DOHH2 (cell line): ENCODE results near the gene SUCLA2.

ENCODE experiments used
- H3F3A ChIP-seq: fragments of 200-600 bp; sonication (generic), shearing (Covaris generic); 2 replicates; pipeline ENCODE4 v1.6.0; 2016; ENCODE audit warnings: antibody characterized with exemption, mild to moderate bottlenecking; ENCODE audit not compliant: control insufficient read depth, insufficient read depth
- H3K27ac ChIP-seq: fragments of 200-600 bp; sonication (generic); 2 replicates; pipeline ENCODE4 v1.5.1; 2014; ENCODE audit warnings: low read depth, mild to moderate bottlenecking, low read length, moderate library complexity
- H3K27me3 ChIP-seq: fragments of 200-600 bp; sonication (generic); 2 replicates; pipeline ENCODE4 v1.6.1; 2014; ENCODE audit warnings: mild to moderate bottlenecking, low read length, mixed read lengths; ENCODE audit not compliant: control insufficient read depth
- H3K36me3 ChIP-seq: fragments of 200-600 bp; sonication (generic); 2 replicates; pipeline ENCODE4 v1.6.1; 2014; ENCODE audit warnings: mild to moderate bottlenecking, low read length, moderate library complexity, mixed read lengths; ENCODE audit not compliant: control insufficient read depth
- H3K4me1 ChIP-seq: fragments of 200-600 bp; sonication (generic); 2 replicates; pipeline ENCODE4 v1.6.1; 2014; ENCODE audit warnings: mild to moderate bottlenecking, low read length, mixed read lengths; ENCODE audit not compliant: control insufficient read depth
- H3K4me2 ChIP-seq: fragments of 200-600 bp; sonication (generic); 2 replicates; pipeline ENCODE4 v1.6.0; 2014; ENCODE audit warnings: mild to moderate bottlenecking, low read length, moderate library complexity
- H3K4me3 ChIP-seq: fragments of 200-600 bp; sonication (generic); 2 replicates; pipeline ENCODE4 v1.5.1; 2014; ENCODE audit warnings: mild to moderate bottlenecking, low read length, mixed read lengths
- H3K79me2 ChIP-seq: fragments of 200-600 bp; sonication (generic); 2 replicates; pipeline ENCODE4 v1.6.1; 2014; ENCODE audit warnings: mild to moderate bottlenecking, low read length, mixed read lengths; ENCODE audit not compliant: control insufficient read depth
- H3K9me2 ChIP-seq: fragments of 200-600 bp; sonication (generic); replicated peaks from 2 replicates; pipeline ENCODE4 v1.6.1; 2014; ENCODE audit warnings: mild to moderate bottlenecking, low read length, mixed read lengths; ENCODE audit not compliant: control insufficient read depth
- H3K9me3 ChIP-seq: fragments of 200-600 bp; sonication (generic); 2 replicates; pipeline ENCODE4 v1.6.1; 2014; ENCODE audit warnings: antibody characterized with exemption, low read length, mixed read lengths; ENCODE audit not compliant: control insufficient read depth, insufficient read depth
- H4K20me1 ChIP-seq: fragments of 200-600 bp; sonication (generic); 2 replicates; pipeline ENCODE4 v1.6.0; 2014; ENCODE audit warnings: low read depth, mild to moderate bottlenecking, antibody characterized with exemption, low read length, moderate library complexity; ENCODE audit not compliant: control insufficient read depth, insufficient read depth
- EZH2phosphoT487 ChIP-seq: fragments of 200-600 bp; sonication (generic); IDR thresholded peaks from 2 replicates; pipeline ENCODE4 v1.6.1; 2017; ENCODE audit warnings: borderline replicate concordance, mild to moderate bottlenecking, antibody characterized with exemption, low read length, moderate library complexity, mixed read lengths
- TF ChIP-seq, protein P1 (sequence below): fragments of 200-600 bp; sonication (generic); IDR thresholded peaks from one replicate; pipeline ENCODE4 v1.5.1; 2014; ENCODE audit warnings: antibody characterized with exemption, mild to moderate bottlenecking, low read depth, low read length; ENCODE audit not compliant: poor library complexity, severe bottlenecking

SUCLA2 gene

DNA sequence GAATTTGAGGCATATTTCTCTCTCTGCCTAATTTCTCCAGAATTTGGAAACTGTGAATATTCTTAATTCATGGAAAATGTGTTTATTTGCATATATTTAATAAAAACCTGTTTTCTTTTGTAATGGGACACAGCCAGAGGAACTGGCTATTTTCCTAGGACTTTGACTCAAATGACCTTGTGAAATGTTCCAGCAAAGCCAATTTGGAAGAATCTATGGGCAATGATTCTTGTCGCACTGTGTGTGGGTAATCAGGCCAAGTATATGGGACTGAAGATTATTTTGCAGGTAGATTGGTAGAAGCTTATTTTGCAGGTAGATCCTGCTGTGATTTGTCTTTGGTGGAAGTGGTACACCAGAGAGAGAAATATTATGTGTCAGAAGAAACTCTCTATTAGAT, 38.8 kb downstream of the SUCLA2 start:
- TF ChIP-seq, protein P1, sequence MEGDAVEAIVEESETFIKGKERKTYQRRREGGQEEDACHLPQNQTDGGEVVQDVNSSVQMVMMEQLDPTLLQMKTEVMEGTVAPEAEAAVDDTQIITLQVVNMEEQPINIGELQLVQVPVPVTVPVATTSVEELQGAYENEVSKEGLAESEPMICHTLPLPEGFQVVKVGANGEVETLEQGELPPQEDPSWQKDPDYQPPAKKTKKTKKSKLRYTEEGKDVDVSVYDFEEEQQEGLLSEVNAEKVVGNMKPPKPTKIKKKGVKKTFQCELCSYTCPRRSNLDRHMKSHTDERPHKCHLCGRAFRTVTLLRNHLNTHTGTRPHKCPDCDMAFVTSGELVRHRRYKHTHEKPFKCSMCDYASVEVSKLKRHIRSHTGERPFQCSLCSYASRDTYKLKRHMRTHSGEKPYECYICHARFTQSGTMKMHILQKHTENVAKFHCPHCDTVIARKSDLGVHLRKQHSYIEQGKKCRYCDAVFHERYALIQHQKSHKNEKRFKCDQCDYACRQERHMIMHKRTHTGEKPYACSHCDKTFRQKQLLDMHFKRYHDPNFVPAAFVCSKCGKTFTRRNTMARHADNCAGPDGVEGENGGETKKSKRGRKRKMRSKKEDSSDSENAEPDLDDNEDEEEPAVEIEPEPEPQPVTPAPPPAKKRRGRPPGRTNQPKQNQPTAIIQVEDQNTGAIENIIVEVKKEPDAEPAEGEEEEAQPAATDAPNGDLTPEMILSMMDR: no peak
- TF ChIP-seq EZH2phosphoT487: no peak
- peaks cover 64% of the 10 kb centered on the region for H3K36me3 ChIP-seq

DNA sequence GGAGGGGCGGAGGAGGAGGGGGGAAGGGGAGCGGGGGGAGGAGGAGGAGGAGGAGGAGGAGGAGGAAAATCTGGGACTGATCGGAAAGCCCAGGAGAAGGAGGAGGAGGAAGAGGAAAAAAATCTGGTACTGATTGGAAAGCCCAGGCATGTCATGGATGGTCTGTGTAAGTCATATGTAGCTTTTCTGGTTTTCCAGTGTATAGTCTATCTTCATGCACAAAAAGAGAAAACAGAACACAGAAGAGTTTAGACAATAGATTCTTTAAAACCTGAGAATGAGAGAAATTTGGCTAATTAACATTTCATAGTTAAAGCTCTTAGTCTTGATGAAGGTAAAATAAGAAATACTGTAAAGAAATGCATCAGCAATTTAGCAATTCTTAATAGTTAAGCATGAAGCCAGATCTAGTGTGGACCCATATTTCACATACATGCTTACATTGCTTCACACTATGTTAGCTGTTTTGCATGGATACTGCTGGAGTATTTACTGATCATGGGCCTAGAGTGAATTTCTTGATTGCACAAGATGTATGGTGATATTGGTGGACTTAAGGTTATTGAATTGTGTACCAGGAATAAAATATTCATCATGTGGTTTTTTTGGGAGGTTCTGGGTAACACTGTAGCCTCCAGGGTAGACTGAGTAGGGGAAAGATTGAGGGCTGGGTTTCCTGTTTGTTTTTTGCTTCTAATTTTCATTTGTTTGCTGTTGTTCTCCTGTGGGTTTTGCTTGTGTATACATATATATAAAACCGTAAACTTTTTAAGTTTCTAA, 41.4 kb downstream of the SUCLA2 start:
- Histone ChIP-seq H3K4me1 (no peaks in the 10 kb centered on the region), H3K4me3 (no peak overlapping the region)

More for the DNA sequence above, 38.8 kb downstream of the SUCLA2 start:
- Histone ChIP-seq H3K4me1 (no peaks in the 10 kb centered on the region), H4K20me1 (no peaks in the 10 kb centered on the region), H3K9me2 (no peaks in the 10 kb centered on the region), H3K79me2 (no peaks in the 10 kb centered on the region), H3K9me3 (peaks cover 23% of the 10 kb centered on the region; the same call in 1 of the 2 replicates), H3F3A (no peaks in the 10 kb centered on the region), H3K4me3 (no peak overlapping the region), H3K4me2 (no peak overlapping the region), H3K27me3 (no peaks in the 10 kb centered on the region), H3K27ac (no peak overlapping the region)

DNA sequence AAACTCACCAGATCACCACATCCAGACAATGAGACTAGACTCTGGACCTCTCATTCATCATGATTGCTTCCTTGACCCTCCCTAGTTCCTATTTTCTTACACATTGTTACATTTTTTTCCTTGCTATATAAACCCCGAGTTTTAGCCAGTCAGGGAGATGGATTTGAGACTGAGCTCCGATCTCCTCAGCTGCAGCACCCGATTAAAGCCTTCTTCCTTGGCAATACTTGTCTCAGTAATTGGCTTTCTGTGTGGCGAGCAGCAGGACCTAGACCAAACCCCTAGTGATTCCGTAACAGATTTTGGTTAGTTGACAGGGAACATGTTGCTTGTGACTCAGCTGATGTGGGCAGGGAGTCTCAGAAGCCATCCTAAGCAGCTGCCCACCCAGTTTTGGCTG, 44.0 kb downstream of the SUCLA2 start:
- no peak overlapping the region for H3K4me2 ChIP-seq
- TF ChIP-seq, protein P1: no peak
- no peak for TF ChIP-seq EZH2phosphoT487
- no peak overlapping the region for H3K27ac ChIP-seq
- no peaks in the 10 kb centered on the region for H3K79me2 ChIP-seq
- H3K9me3 ChIP-seq: peaks cover 31% of the 10 kb centered on the region; the same call in 1 of the 2 replicates
- peaks cover 67% of the 10 kb centered on the region for H3K36me3 ChIP-seq
- H3F3A ChIP-seq: no peaks in the 10 kb centered on the region
- H4K20me1 ChIP-seq: no peaks in the 10 kb centered on the region
- H3K27me3 ChIP-seq: no peaks in the 10 kb centered on the region
- no peaks in the 10 kb centered on the region for H3K9me2 ChIP-seq
- no peaks in the 10 kb centered on the region for H3K4me1 ChIP-seq
- no peak overlapping the region for H3K4me3 ChIP-seq

More for the DNA sequence above, 41.4 kb downstream of the SUCLA2 start:
- Histone ChIP-seq H3K27me3 (no peaks in the 10 kb centered on the region), H3K4me2 (no peak overlapping the region), H3K9me3 (peaks cover 31% of the 10 kb centered on the region; the same call in 1 of the 2 replicates), H3K9me2 (no peaks in the 10 kb centered on the region), H4K20me1 (no peaks in the 10 kb centered on the region), H3F3A (no peaks in the 10 kb centered on the region), H3K27ac (no peak overlapping the region), H3K36me3 (peaks cover 68% of the 10 kb centered on the region), H3K79me2 (no peaks in the 10 kb centered on the region)
- no peak for TF ChIP-seq EZH2phosphoT487
- TF ChIP-seq, protein P1: no peak
